ENCODE results near the gene MIEN1. TPM values are rescaled to one million over a fixed set of nuclear protein-coding genes. Genes with fewer than 3 reads are reported as not detected.

MIEN1 gene
- total and polyA plus RNA-seq, 2 of the 13 experiments (the other 11 are each of a cell fraction or from before 2014, with no cell fraction given), result 40.6 to 56.6 TPM

DNA sequence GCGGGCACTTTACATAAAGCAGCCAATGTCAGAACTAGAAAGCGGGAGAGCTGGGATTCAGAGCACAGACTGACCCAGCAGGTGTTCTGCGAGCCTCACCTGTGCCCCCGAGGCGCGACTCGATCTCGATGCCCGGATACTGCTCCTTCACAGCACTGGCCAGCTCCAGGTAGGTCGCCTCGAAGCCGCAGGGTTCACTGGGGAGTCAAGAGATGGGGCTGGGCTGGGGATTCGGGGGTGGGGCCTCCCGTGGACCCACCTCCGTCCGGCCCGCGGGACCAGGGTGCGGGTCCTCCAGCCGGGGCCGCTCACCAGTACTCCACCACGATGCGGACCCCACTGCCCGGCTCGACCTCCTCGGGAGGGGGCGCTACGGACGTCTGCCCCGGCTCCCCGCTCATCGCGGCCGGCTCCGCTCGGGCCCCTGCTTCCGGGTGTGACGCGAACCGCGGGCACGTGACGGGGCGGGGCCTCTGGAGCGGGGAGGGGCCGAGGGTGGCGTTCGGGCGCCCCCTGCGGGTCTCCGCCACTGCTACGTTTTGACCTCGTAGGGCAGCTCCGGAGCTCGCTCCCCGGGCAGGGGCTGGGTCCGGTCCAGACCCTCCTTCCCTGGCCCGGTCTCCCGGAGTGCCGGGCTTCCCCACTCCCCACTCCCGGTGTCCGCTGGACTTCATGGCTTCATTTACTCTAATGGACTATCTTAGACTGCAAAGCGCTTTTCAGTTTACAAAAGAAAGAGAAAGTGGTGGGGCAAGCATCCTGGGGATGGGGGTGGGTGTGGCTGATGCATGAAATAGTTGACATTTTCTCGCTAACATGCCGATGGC, at the start of gene MIEN1 (continued):
- 0 out of 2 replicates have a peak, but pooled peaks have one; percentile 65 for TF ChIP-seq EEA1 (CRISPR knock-in tag; IDR thresholded peaks at IDR 0.05; ENCODE audit: borderline replicate concordance)
- TF ChIP-seq HOXA9 (CRISPR knock-in tag; IDR thresholded peaks at IDR 0.05; ENCODE audit: borderline replicate concordance), result no peak
- no peak for TF ChIP-seq ATAD3A (CRISPR knock-in tag; IDR thresholded peaks at IDR 0.05)
- 0 out of 2 replicates have a peak, but pooled peaks have one; percentile 40 for TF ChIP-seq ZNF329 (CRISPR knock-in tag; IDR thresholded peaks at IDR 0.05; ENCODE audit: low read depth)
- peak; percentile 66; the same call in 1 of the 2 replicates for TF ChIP-seq ZSCAN9 (CRISPR knock-in tag; IDR thresholded peaks at IDR 0.05; ENCODE audit: borderline replicate concordance)
- no peak for TF ChIP-seq ATRX (CRISPR knock-in tag; IDR thresholded peaks at IDR 0.05; ENCODE audit: borderline replicate concordance)
- peak; percentile 86 for TF ChIP-seq ESRRA (CRISPR knock-in tag; IDR thresholded peaks at IDR 0.05; ENCODE audit: low read depth)
- TF ChIP-seq ZNF460 (CRISPR knock-in tag; IDR thresholded peaks at IDR 0.05; ENCODE audit: borderline replicate concordance), result peak; percentile 72; the same call in 1 of the 2 replicates
- TF ChIP-seq ZNF850 (CRISPR knock-in tag; conservative IDR thresholded peaks at IDR 0.05), result peak; percentile 93
- TF ChIP-seq, protein P1, sequence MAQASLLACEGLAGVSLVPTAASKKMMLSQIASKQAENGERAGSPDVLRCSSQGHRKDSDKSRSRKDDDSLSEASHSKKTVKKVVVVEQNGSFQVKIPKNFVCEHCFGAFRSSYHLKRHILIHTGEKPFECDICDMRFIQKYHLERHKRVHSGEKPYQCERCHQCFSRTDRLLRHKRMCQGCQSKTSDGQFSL (CRISPR knock-in tag; IDR thresholded peaks at IDR 0.05), result no peak
- TF ChIP-seq, protein P2, sequence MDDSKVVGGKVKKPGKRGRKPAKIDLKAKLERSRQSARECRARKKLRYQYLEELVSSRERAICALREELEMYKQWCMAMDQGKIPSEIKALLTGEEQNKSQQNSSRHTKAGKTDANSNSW (CRISPR knock-in tag; IDR thresholded peaks at IDR 0.05; ENCODE audit: borderline replicate concordance), result no peak
- 0 out of 2 replicates have a peak, but pooled peaks have one; percentile 47 for TF ChIP-seq KLF13 (CRISPR knock-in tag; IDR thresholded peaks at IDR 0.05)
- TF ChIP-seq ZFX (CRISPR knock-in tag; IDR thresholded peaks at IDR 0.05; ENCODE audit: low read depth), result peak; percentile 82
- peak; percentile 65 for TF ChIP-seq POLR2AphosphoS5 (IDR thresholded peaks at IDR 0.05; ENCODE audit: low read depth, low read length)
- TF ChIP-seq ZNF260 (CRISPR knock-in tag; IDR thresholded peaks at IDR 0.05; ENCODE audit: borderline replicate concordance, low read depth), result no peak
- no peak for TF ChIP-seq JARID2 (CRISPR knock-in tag; IDR thresholded peaks at IDR 0.05; ENCODE audit: insufficient replicate concordance)
- TF ChIP-seq, protein P3, sequence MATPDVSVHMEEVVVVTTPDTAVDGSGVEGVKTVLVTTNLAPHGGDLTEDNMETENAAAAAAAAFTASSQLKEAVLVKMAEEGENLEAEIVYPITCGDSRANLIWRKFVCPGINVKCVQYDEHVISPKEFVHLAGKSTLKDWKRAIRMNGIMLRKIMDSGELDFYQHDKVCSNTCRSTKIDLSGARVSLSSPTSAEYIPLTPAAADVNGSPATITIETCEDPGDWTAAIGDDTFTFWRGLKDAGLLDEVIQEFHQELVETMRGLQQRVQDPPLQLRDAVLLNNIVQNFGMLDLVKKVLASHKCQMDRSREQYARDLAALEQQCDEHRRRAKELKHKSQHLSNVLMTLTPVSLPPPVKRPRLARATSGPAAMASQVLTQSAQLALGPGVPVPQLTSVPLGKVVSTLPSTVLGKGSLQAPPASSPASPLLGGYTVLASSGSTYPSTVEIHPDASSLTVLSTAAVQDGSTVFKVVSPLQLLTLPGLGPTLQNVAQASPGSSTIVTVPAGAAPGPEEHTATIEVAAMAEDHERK (CRISPR knock-in tag; IDR thresholded peaks at IDR 0.05; ENCODE audit: low read depth), result no peak
- no peak for TF ChIP-seq ZBTB1 (CRISPR knock-in tag; IDR thresholded peaks at IDR 0.05; ENCODE audit: borderline replicate concordance)
- TF ChIP-seq, protein P4, sequence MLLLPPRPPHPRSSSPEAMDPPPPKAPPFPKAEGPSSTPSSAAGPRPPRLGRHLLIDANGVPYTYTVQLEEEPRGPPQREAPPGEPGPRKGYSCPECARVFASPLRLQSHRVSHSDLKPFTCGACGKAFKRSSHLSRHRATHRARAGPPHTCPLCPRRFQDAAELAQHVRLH (CRISPR knock-in tag; IDR thresholded peaks at IDR 0.05; ENCODE audit: borderline replicate concordance, low read depth), result peak; percentile 96
- TF ChIP-seq EHMT2 (IDR thresholded peaks at IDR 0.05; ENCODE audit: borderline replicate concordance, low read depth, low read length), result no peak
- TF ChIP-seq, protein P5, sequence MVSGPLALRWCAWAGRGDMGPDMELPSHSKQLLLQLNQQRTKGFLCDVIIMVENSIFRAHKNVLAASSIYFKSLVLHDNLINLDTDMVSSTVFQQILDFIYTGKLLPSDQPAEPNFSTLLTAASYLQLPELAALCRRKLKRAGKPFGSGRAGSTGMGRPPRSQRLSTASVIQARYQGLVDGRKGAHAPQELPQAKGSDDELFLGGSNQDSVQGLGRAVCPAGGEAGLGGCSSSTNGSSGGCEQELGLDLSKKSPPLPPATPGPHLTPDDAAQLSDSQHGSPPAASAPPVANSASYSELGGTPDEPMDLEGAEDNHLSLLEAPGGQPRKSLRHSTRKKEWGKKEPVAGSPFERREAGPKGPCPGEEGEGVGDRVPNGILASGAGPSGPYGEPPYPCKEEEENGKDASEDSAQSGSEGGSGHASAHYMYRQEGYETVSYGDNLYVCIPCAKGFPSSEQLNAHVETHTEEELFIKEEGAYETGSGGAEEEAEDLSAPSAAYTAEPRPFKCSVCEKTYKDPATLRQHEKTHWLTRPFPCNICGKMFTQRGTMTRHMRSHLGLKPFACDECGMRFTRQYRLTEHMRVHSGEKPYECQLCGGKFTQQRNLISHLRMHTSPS (CRISPR knock-in tag; IDR thresholded peaks at IDR 0.05; ENCODE audit: low read depth), result 0 out of 2 replicates have a peak, but pooled peaks have one; percentile 43
- peak; percentile 36; the same call in 1 of the 2 replicates for TF ChIP-seq CEBPG (CRISPR knock-in tag; IDR thresholded peaks at IDR 0.05)
- TF ChIP-seq NKX3-1 (CRISPR knock-in tag; IDR thresholded peaks at IDR 0.05), result no peak; the same call in 1 of the 2 replicates
- no peak for TF ChIP-seq ZNF234 (CRISPR knock-in tag; conservative IDR thresholded peaks at IDR 0.05)
- TF ChIP-seq ZNF674 (CRISPR knock-in tag; IDR thresholded peaks at IDR 0.05; ENCODE audit: low read depth), result no peak
- TF ChIP-seq ZC3H4 (CRISPR knock-in tag; IDR thresholded peaks at IDR 0.05; ENCODE audit: borderline replicate concordance), result 0 out of 2 replicates have a peak, but pooled peaks have one; percentile 38

Data from HepG2 (cell line).